Measurements from ENCODE around the gene PTGFRN.

PTGFRN gene

DNA sequence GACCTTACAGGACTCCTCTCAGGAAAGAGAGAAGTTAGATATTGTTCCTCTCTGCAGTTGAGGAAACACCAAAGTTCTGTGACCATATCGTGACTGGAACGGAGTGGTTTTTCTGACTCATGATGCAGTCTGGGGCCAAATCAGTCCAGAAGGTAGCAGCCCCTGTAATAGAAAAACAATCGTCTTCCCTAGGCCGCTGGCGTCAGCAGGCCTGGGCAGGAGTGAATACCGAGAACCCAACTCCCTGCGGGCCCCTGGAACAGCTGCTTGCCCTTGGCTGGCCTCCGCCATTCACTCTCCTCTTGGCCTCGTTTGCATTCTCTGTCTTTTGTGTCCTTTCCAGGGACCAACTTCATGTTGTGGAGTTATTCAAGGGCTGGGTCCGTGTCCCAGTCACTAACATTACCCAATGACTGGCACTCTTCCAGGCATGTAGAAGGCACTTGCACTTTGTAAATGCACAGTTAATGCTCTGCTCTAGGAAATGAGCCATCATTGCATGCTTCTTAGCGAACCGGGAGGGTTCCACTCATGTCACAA is 81.0 kb downstream of the PTGFRN start:
- no peak overlapping the region for H3K4me2 ChIP-seq (ENCODE audit: low read depth, low read length, poor library complexity, severe bottlenecking)
- no peaks in the 10 kb centered on the region for H3K9me3 ChIP-seq (ENCODE audit: insufficient read depth, low read length)
- no peak overlapping the region for H3K4me3 ChIP-seq (ENCODE audit: insufficient read depth, low read length, poor library complexity, severe bottlenecking)
- H3K27me3 ChIP-seq (ENCODE audit: low read length), result no peaks in the 10 kb centered on the region
- H3K9ac ChIP-seq (ENCODE audit: low read length), result no peak overlapping the region
- no peaks in the 10 kb centered on the region for H3K36me3 ChIP-seq (ENCODE audit: low read length)
- H2AFZ ChIP-seq (ENCODE audit: low read depth, low read length, severe bottlenecking), result no peak overlapping the region
- no peaks in the 10 kb centered on the region for H3F3A ChIP-seq (ENCODE audit: insufficient read depth)
- H3K79me2 ChIP-seq (ENCODE audit: insufficient read depth, low read length), result no peaks in the 10 kb centered on the region
- TF ChIP-seq, protein P1, sequence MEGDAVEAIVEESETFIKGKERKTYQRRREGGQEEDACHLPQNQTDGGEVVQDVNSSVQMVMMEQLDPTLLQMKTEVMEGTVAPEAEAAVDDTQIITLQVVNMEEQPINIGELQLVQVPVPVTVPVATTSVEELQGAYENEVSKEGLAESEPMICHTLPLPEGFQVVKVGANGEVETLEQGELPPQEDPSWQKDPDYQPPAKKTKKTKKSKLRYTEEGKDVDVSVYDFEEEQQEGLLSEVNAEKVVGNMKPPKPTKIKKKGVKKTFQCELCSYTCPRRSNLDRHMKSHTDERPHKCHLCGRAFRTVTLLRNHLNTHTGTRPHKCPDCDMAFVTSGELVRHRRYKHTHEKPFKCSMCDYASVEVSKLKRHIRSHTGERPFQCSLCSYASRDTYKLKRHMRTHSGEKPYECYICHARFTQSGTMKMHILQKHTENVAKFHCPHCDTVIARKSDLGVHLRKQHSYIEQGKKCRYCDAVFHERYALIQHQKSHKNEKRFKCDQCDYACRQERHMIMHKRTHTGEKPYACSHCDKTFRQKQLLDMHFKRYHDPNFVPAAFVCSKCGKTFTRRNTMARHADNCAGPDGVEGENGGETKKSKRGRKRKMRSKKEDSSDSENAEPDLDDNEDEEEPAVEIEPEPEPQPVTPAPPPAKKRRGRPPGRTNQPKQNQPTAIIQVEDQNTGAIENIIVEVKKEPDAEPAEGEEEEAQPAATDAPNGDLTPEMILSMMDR (IDR thresholded peaks at IDR 0.05; ENCODE audit: insufficient read depth, low read length, poor library complexity, severe bottlenecking), result no peak
- no peak for TF ChIP-seq EZH2phosphoT487 (conservative IDR thresholded peaks at IDR 0.05; ENCODE audit: low read length)
- no peak overlapping the region for H3K27ac ChIP-seq (ENCODE audit: low read depth, low read length)
- H3K9me2 ChIP-seq (replicated peaks; ENCODE audit: insufficient read depth, low read length), result no peaks in the 10 kb centered on the region
- no peaks in the 10 kb centered on the region for H4K20me1 ChIP-seq (ENCODE audit: low read depth, low read length)

GRCh38 chr1:116991171-116991845 is 81.6 kb downstream of the PTGFRN start:
- Histone ChIP-seq H3K79me2 (ENCODE audit: insufficient read depth, low read length) (no peaks in the 10 kb centered on the region), H3F3A (ENCODE audit: insufficient read depth) (no peaks in the 10 kb centered on the region), H3K9me3 (ENCODE audit: insufficient read depth, low read length) (no peaks in the 10 kb centered on the region), H3K27ac (ENCODE audit: low read depth, low read length) (no peak overlapping the region), H3K27me3 (ENCODE audit: low read length) (no peaks in the 10 kb centered on the region), H3K4me3 (ENCODE audit: insufficient read depth, low read length, poor library complexity, severe bottlenecking) (no peak overlapping the region), H3K9ac (ENCODE audit: low read length) (no peak overlapping the region), H3K4me2 (ENCODE audit: low read depth, low read length, poor library complexity, severe bottlenecking) (no peak overlapping the region), H3K9me2 (replicated peaks; ENCODE audit: insufficient read depth, low read length) (no peaks in the 10 kb centered on the region), H4K20me1 (ENCODE audit: low read depth, low read length) (no peaks in the 10 kb centered on the region), H2AFZ (ENCODE audit: low read depth, low read length, severe bottlenecking) (no peak overlapping the region), H3K36me3 (ENCODE audit: low read length) (no peaks in the 10 kb centered on the region)
- TF ChIP-seq, protein P1 (IDR thresholded peaks at IDR 0.05; ENCODE audit: insufficient read depth, low read length, poor library complexity, severe bottlenecking), result no peak
- no peak for TF ChIP-seq EZH2phosphoT487 (conservative IDR thresholded peaks at IDR 0.05; ENCODE audit: low read length)

- Histone ChIP-seq H4K20me1 (ENCODE audit: low read depth, low read length) (no peaks in the 10 kb centered on the region), H3F3A (ENCODE audit: insufficient read depth) (no peaks in the 10 kb centered on the region), H3K27me3 (ENCODE audit: low read length) (no peaks in the 10 kb centered on the region), H3K9me2 (replicated peaks; ENCODE audit: insufficient read depth, low read length) (no peaks in the 10 kb centered on the region), H3K79me2 (ENCODE audit: insufficient read depth, low read length) (no peaks in the 10 kb centered on the region), H3K4me2 (ENCODE audit: low read depth, low read length, poor library complexity, severe bottlenecking) (no peak overlapping the region), H3K36me3 (ENCODE audit: low read length) (no peaks in the 10 kb centered on the region), H3K27ac (ENCODE audit: low read depth, low read length) (no peak overlapping the region), H3K9ac (ENCODE audit: low read length) (no peak overlapping the region), H3K9me3 (ENCODE audit: insufficient read depth, low read length) (no peaks in the 10 kb centered on the region), H3K4me3 (ENCODE audit: insufficient read depth, low read length, poor library complexity, severe bottlenecking) (no peak overlapping the region), H2AFZ (ENCODE audit: low read depth, low read length, severe bottlenecking) (no peak overlapping the region)
- TF ChIP-seq, protein P1 (IDR thresholded peaks at IDR 0.05; ENCODE audit: insufficient read depth, low read length, poor library complexity, severe bottlenecking), result no peak
- no peak for TF ChIP-seq EZH2phosphoT487 (conservative IDR thresholded peaks at IDR 0.05; ENCODE audit: low read length)
Observed at GRCh38 chr1:116991918-116992317, 82.2 kb downstream of the PTGFRN start.
